Neuronal stem cell (in vitro differentiated cells): Measurements from ENCODE around the gene CASK.
"Not testable (repeated sequence)": the region's sequence is repeated elsewhere in the genome, so short reads cannot be mapped to it uniquely, and the experiment has no call there.

ENCODE experiments used
- DNase-seq: peaks from one replicate; pipeline ENCODE4 v3.0.0-alpha.2; 2013; ENCODE audit warnings: low spot score
- H2AFZ ChIP-seq: one replicate; pipeline ENCODE4 v1.6.1; 2013; ENCODE audit warnings: mild to moderate bottlenecking, low read length, inconsistent platforms
- H2AK5ac ChIP-seq: 2 replicates; pipeline ENCODE4 v1.6.1; 2013; ENCODE audit warnings: low read depth, mild to moderate bottlenecking, inconsistent platforms, low read length, moderate library complexity, mixed read lengths
- H2BK120ac ChIP-seq: 2 replicates; pipeline ENCODE4 v1.6.1; 2013; ENCODE audit warnings: low read depth, mild to moderate bottlenecking, inconsistent platforms, low read length, moderate library complexity, mixed read lengths
- H2BK12ac ChIP-seq: one replicate; pipeline ENCODE4 v1.6.1; 2013; ENCODE audit warnings: low read length, inconsistent platforms
- H2BK15ac ChIP-seq: 2 replicates; pipeline ENCODE4 v1.6.1; 2013; ENCODE audit warnings: mild to moderate bottlenecking, low read length, inconsistent platforms, mixed read lengths
- H2BK5ac ChIP-seq: one replicate; pipeline ENCODE4 v1.6.1; 2013; ENCODE audit warnings: inconsistent platforms, mild to moderate bottlenecking, low read length, moderate library complexity
- H3K14ac ChIP-seq: one replicate; pipeline ENCODE4 v1.6.1; 2013; ENCODE audit warnings: low read length, inconsistent platforms
- H3K18ac ChIP-seq: 2 replicates; pipeline ENCODE4 v1.6.1; 2013; ENCODE audit warnings: low read length, inconsistent platforms
- H3K23ac ChIP-seq: 2 replicates; pipeline ENCODE4 v1.6.1; 2013; ENCODE audit warnings: low read depth, mild to moderate bottlenecking, mixed read lengths, low read length, inconsistent platforms; ENCODE audit not compliant: poor library complexity
- H3K27ac ChIP-seq: replicated peaks from 3 replicates; pipeline ENCODE4 v1.5.1; 2013; ENCODE audit warnings: low read length, inconsistent platforms
- H3K27me3 ChIP-seq, 3 experiments: 2 replicates each; pipeline ENCODE4 v1.6.1; 2013; ENCODE audit warnings: low read length in 3 of 3, mild to moderate bottlenecking in 2 of 3, inconsistent platforms in 1 of 3, low read depth in 1 of 3, mixed read lengths in 1 of 3, moderate library complexity in 1 of 3; ENCODE audit not compliant: control insufficient read depth in 3 of 3, insufficient read depth in 3 of 3
- H3K36me3 ChIP-seq, 2 donors: replicated peaks in 1 of 2; 2 replicates each; pipeline ENCODE4 v1.6.1; 2013; ENCODE audit warnings: low read length in 2 of 2; ENCODE audit not compliant: control insufficient read depth in 2 of 2, insufficient read depth in 2 of 2
- H3K4ac ChIP-seq: 2 replicates; pipeline ENCODE4 v1.6.1; 2013; ENCODE audit warnings: inconsistent platforms, mild to moderate bottlenecking, low read length, moderate library complexity
- H3K4me1 ChIP-seq, 2 donors: 1 replicate in 1 of 2; 2 replicates in 1 of 2; pipeline ENCODE4 v1.6.1; 2013; ENCODE audit warnings: low read length in 2 of 2, low read depth in 1 of 2; ENCODE audit not compliant: control insufficient read depth in 2 of 2, insufficient read depth in 1 of 2
- H3K4me2 ChIP-seq: one replicate; pipeline ENCODE4 v1.6.1; 2013; ENCODE audit warnings: mild to moderate bottlenecking, low read length, inconsistent platforms; ENCODE audit not compliant: insufficient read depth, poor library complexity, severe bottlenecking
- H3K4me3 ChIP-seq, 2 donors: 2 replicates each; pipeline ENCODE4 v1.5.1; 2013; ENCODE audit warnings: low read length in 2 of 2, mild to moderate bottlenecking in 2 of 2, inconsistent platforms in 1 of 2, moderate library complexity in 1 of 2
- H3K79me1 ChIP-seq: one replicate; pipeline ENCODE4 v1.6.1; 2013; ENCODE audit warnings: low read depth, mild to moderate bottlenecking, inconsistent platforms, low read length, moderate library complexity
- H3K9ac ChIP-seq: one replicate; pipeline ENCODE4 v1.6.1; 2013; ENCODE audit warnings: mild to moderate bottlenecking, low read depth, low read length, inconsistent platforms; ENCODE audit not compliant: poor library complexity
- H3K9me3 ChIP-seq, 2 donors: replicated peaks in 1 of 2; 2 replicates each; pipeline versions ENCODE3 to v1.6.1; 2013; ENCODE audit warnings: low read length in 2 of 2, mild to moderate bottlenecking in 2 of 2, inconsistent platforms in 1 of 2, low read depth in 1 of 2, mixed read lengths in 1 of 2, moderate library complexity in 1 of 2; ENCODE audit not compliant: control insufficient read depth in 2 of 2, insufficient read depth in 1 of 2
- H4K8ac ChIP-seq: one replicate; pipeline ENCODE4 v1.6.1; 2013; ENCODE audit warnings: low read depth, mild to moderate bottlenecking, inconsistent platforms, low read length, moderate library complexity
- H4K91ac ChIP-seq: one replicate; pipeline ENCODE4 v1.6.1; 2013; ENCODE audit warnings: low read length, low read depth, mild to moderate bottlenecking, inconsistent platforms; ENCODE audit not compliant: poor library complexity
- WGBS, 2 donors: extraction: QIAGEN DNeasy Blood & Tissue Kit; methylation state at CpG; one replicate each; pipeline ENCODE4 v1.1.7; 2013; ENCODE audit warnings: missing lambda C conversion rate in 2 of 2, mixed read lengths in 1 of 2; ENCODE audit not compliant: insufficient read length in 2 of 2, insufficient replicate concordance in 1 of 2; ENCODE audit errors: extremely low coverage in 2 of 2; 5-methylcytosine and 5-hydroxymethylcytosine counted together

Gene CASK

DNA sequence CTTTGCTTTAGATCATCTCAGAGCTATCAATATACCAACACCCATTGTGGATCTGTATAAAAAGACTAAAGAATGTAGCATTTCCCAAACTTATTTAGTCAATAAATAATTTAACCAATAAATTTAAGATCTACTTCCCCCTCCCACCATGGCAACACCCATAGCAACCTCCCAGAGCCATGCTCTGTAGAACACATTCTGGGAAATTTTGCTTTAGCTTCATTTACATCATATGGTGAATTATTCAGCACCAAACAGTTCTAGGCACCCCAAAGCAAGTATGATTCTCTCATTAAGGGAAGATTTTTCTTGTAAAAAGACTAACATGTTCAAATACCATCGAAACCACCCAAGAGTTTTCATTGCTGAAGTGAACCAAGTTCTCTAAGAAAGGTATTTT is 315.1 kb downstream of the CASK start:
- H3K4me3 ChIP-seq = no peak overlapping the region
- no peak overlapping the region for H2BK12ac ChIP-seq
- no peak overlapping the region for H3K27ac ChIP-seq
- H3K4ac ChIP-seq = no peak overlapping the region
- WGBS, 2 donors = no CpG with 5 or more reads among the region's 1 CpG
- H3K4me2 ChIP-seq = no peak overlapping the region
- no peak overlapping the region for H3K9ac ChIP-seq
- no peak overlapping the region for H4K8ac ChIP-seq
- peaks cover 0 to under 1% of the 10 kb centered on the region in 2 donors for H3K4me1 ChIP-seq
- H3K9me3 ChIP-seq = no peaks in the 10 kb centered on the region
- no peaks in the 10 kb centered on the region for H3K27me3 ChIP-seq
- DNase-seq = no peak
- no peak overlapping the region for H2AFZ ChIP-seq
- H2BK120ac ChIP-seq = no peak overlapping the region
- H2BK5ac ChIP-seq = no peak overlapping the region
- no peak overlapping the region for H3K18ac ChIP-seq
- no peak overlapping the region for H2BK15ac ChIP-seq
- H3K36me3 ChIP-seq = peaks cover 0 to 4% of the 10 kb centered on the region in 2 donors
- no peaks in the 10 kb centered on the region for H3K79me1 ChIP-seq
- no peak overlapping the region for H2AK5ac ChIP-seq
- H3K23ac ChIP-seq = no peak overlapping the region
- no peak overlapping the region for H3K14ac ChIP-seq
- no peak overlapping the region for H4K91ac ChIP-seq

DNA sequence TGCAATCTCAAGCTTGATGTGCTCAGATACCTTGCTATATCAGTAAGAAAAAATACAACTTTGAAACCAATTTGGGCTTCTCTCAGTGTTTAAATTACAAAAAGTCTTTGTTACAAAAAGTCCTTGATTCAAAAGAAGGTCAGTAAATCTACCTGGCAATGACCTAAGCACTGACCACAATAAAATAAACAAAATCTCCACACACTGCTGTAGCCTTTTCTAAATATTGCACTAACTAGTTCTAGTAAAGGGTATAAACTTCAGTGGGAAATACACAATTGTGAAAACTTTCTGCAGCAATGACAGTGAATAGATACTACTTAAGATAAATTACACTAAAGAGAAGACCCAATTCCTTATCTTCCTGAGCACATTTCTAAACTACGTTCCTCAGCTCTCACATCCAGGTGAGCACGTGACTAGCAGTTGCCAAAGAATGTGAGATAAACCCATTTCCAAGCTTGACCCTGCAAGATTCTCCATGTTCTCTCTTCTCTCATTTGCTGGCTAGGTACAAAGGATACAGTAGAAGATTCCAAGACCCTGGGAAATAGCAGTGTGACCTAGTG is 316.0 kb downstream of the CASK start:
- Histone ChIP-seq H3K4me2 (no peak overlapping the region), H3K18ac (no peak overlapping the region), H3K9me3 (no peaks in the 10 kb centered on the region), H2AFZ (no peak overlapping the region), H3K27ac (no peak overlapping the region), H3K9ac (no peak overlapping the region), H4K91ac (no peak overlapping the region), H2BK15ac (no peak overlapping the region), H3K4me3 (no peak overlapping the region), H3K23ac (no peak overlapping the region), H2AK5ac (no peak overlapping the region), H3K27me3 (no peaks in the 10 kb centered on the region), H3K79me1 (no peaks in the 10 kb centered on the region), H3K4ac (no peak overlapping the region), H2BK5ac (no peak overlapping the region), H3K14ac (no peak overlapping the region), H2BK120ac (no peak overlapping the region), H4K8ac (no peak overlapping the region), H2BK12ac (no peak overlapping the region), H3K4me1 (peaks cover 0 to 3% of the 10 kb centered on the region in 2 donors), H3K36me3 (peaks cover 0 to 4% of the 10 kb centered on the region in 2 donors)
- DNase-seq = no peak
- no CpG with 5 or more reads among the region's 2 CpGs for WGBS, 2 donors

DNA sequence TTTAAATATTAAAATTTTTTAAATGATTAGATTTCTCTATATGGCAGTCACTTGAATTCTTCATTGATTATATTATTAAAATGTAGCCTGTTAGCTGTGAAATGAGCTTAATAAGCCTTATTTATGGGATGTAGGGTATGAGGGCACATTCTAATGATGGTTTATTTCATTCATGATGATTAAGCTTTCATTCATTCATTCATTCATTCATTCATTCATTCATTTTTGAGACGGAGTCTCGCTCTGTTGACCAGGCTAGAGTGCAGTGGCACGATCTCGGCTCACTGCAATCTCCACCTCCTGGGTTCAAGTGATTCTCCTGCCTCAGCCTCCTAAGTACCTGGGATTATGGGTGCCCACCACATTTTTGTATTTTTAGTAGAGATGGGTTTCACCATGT is 317.3 kb downstream of the CASK start:
- H3K4ac ChIP-seq, H3K23ac ChIP-seq, H3K9ac ChIP-seq, H2BK15ac ChIP-seq, H2AFZ ChIP-seq, H3K79me1 ChIP-seq, H3K9me3 ChIP-seq, H2BK12ac ChIP-seq, H3K4me1 ChIP-seq, H3K36me3 ChIP-seq, H2AK5ac ChIP-seq, H3K18ac ChIP-seq, H3K4me3 ChIP-seq, H2BK120ac ChIP-seq, DNase-seq, H4K91ac ChIP-seq, H3K27ac ChIP-seq, H2BK5ac ChIP-seq, H3K4me2 ChIP-seq, H3K14ac ChIP-seq, H3K27me3 ChIP-seq, H4K8ac ChIP-seq: not testable (repeated sequence)
- WGBS, 2 donors = no CpG with 5 or more reads among the region's 4 CpGs

DNA sequence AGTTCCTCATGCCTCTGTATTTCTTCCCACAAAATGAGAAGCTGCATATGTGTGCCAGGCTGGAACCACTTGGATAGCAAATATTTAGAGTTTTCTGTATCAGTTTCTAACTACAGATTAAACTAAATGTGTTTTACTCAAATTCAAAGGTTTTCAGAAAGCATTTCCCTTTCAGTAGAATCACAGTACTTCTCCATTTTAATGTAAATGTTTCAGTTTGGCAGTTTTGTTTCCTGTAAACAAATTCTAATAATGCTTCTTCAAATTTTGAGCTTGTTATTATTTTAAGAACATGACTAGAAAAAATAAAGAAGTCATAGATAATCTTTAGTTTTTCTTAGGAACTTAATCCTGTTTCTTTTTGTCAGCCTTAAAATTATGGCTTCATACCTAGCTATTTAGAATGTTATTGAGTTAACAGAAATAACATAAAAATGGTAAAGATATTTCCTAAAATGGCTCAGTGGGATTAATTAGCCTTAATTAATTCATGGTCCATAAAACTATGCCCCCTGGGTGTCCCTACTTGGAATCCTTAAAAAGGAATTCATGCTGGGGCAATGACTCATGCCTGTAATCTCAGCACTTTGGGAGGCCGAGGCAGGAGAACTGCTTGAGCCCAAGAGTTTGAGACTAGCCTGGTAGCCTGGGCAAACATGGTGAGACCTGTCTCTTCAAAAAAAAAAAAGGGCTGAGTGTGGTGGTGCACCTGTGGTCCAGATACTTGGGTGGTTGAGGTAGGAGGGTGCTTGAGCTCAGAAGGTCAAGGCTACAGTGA is 318.4 kb downstream of the CASK start:
- Histone ChIP-seq H3K23ac (no peak overlapping the region), H2AK5ac (no peak overlapping the region), H4K91ac (no peak overlapping the region), H2AFZ (no peak overlapping the region), H4K8ac (no peak overlapping the region), H2BK12ac (no peak overlapping the region), H3K4me3 (no peak overlapping the region), H3K14ac (no peak overlapping the region), H3K9me3 (peaks cover 0 to 3% of the 10 kb centered on the region in 2 donors), H3K27ac (no peak overlapping the region), H3K18ac (no peak overlapping the region), H2BK5ac (no peak overlapping the region), H3K79me1 (no peaks in the 10 kb centered on the region), H3K4me2 (no peak overlapping the region), H2BK15ac (no peak overlapping the region), H3K36me3 (peaks cover 0 to 4% of the 10 kb centered on the region in 2 donors), H3K4ac (no peak overlapping the region), H3K4me1 (peaks cover 0 to 3% of the 10 kb centered on the region in 2 donors), H2BK120ac (no peak overlapping the region), H3K27me3 (no peaks in the 10 kb centered on the region), H3K9ac (no peak overlapping the region)
- no peak for DNase-seq
- WGBS, 2 donors = no CpG with 5 or more reads among the region's 1 CpG
